Thymus (tissue), 11 donors: ENCODE results near the gene USP53. TPM values are rescaled to one million over a fixed set of nuclear protein-coding genes. Genes with fewer than 3 reads are reported as not detected.
A peak's percentile ranks its signal among the peaks of the same experiment; 100 is the strongest.

Experiments used
- DNase-seq, 9 donors: peaks; one replicate each; pipeline ENCODE4 v3.0.0-alpha.2; 2013; ENCODE audit warnings: low spot score in 9 of 9, low read depth in 6 of 9, missing footprints in 1 of 9
- H3K27ac ChIP-seq, 2 donors: one replicate each; pipeline ENCODE4 v1.5.1; 2013; ENCODE audit warnings: control low read depth in 1 of 2, low read depth in 1 of 2, low read length in 1 of 2, mild to moderate bottlenecking in 1 of 2, moderate library complexity in 1 of 2
- H3K27me3 ChIP-seq, 2 donors: one replicate each; pipeline ENCODE4 v1.5.1; 2013; ENCODE audit warnings: low read length in 1 of 2; ENCODE audit not compliant: control insufficient read depth in 2 of 2, insufficient read depth in 1 of 2
- H3K36me3 ChIP-seq, 2 donors: one replicate each; pipeline ENCODE4 v1.5.1; 2013; ENCODE audit warnings: low read length in 1 of 2, mild to moderate bottlenecking in 1 of 2, moderate library complexity in 1 of 2; ENCODE audit not compliant: control insufficient read depth in 2 of 2, insufficient read depth in 2 of 2
- H3K4me1 ChIP-seq, 2 donors: one replicate each; pipeline ENCODE4 v1.5.1; 2013; ENCODE audit warnings: low read length in 2 of 2; ENCODE audit not compliant: control insufficient read depth in 2 of 2, insufficient read depth in 2 of 2
- H3K4me3 ChIP-seq, 2 donors: one replicate each; pipeline ENCODE4 v1.5.1; 2013; ENCODE audit warnings: low read length in 2 of 2, control low read depth in 1 of 2, mild to moderate bottlenecking in 1 of 2
- H3K9me3 ChIP-seq, 2 donors: one replicate each; pipeline ENCODE4 v1.5.1; 2013; ENCODE audit warnings: low read length in 1 of 2, mild to moderate bottlenecking in 1 of 2; ENCODE audit not compliant: control insufficient read depth in 2 of 2, insufficient read depth in 1 of 2
- WGBS: extraction: QIAGEN DNeasy Blood & Tissue Kit; methylation state at CpG from one replicate; pipeline ENCODE4 v1.1.7; 2013; 5-methylcytosine and 5-hydroxymethylcytosine counted together
- polyA plus RNA-seq: library from polyadenylated mRNA; stranded (reverse); fragments of 200-250 nt; gene quantifications from one replicate; pipeline ENCODE4 v1.2.3, GENCODE V29; 2013
- total RNA-seq: library from RNA; stranded (reverse); fragments of 120-200 nt; gene quantifications from one replicate; pipeline ENCODE4 v1.2.4, GENCODE V29; 2013
- donor health status: healthy.

USP53 gene
- total and polyA plus RNA-seq, 2 donors: 17.3 to 18.5 TPM

DNA sequence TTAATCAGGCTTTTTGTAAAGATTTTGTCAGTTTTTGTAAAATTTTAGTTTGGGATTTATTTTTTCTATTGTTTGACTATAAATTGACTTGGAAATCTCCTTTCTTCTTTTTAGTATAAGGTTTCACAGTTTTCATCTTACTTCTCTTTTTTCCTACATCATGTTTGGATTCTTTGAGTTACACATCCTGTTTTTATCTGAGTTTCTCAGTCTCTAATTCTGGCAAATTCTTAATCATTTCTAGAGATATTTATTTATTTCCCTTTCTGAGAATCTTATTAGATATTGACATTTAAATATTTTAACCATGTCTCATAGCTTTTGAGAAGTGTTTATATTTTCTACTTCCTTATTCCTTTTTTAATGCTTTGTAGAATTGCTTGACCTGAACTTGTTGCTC lies 20.7 kb downstream of the USP53 start:
- peaks cover 0 to 6% of the 10 kb centered on the region in 2 donors for H3K4me1 ChIP-seq
- H3K4me3 ChIP-seq: no peak overlapping the region
- H3K9me3 ChIP-seq: no peaks in the 10 kb centered on the region
- no peak overlapping the region for H3K27ac ChIP-seq
- H3K27me3 ChIP-seq: no peaks in the 10 kb centered on the region
- no peaks in the 10 kb centered on the region for H3K36me3 ChIP-seq
- DNase-seq: no peak

DNA sequence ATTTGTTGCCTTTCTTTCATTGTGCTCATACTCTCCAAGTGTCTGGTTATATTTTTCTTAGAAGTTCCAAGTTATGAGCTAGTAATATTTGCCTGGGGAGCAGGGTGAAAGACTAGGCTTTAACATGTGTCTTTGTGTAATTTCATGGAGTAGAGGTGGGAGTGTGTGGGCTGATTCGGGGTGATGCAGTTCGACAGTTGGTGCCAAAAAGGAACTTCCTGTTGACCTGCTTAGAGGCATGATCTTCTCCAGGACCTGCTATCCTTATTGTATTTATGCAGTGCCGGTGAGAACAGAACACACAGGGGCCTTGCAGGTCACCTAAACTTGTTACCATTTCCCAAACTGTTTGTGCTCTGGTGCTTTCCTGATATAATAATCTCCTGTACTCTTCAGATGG lies 21.2 kb downstream of the USP53 start:
- H3K4me3 ChIP-seq: no peak overlapping the region
- H3K27me3 ChIP-seq: no peaks in the 10 kb centered on the region
- DNase-seq: peak in 4 of 9 donors; percentile 14 to 51 (median 28)
- H3K27ac ChIP-seq: no peak overlapping the region
- no peaks in the 10 kb centered on the region for H3K9me3 ChIP-seq
- H3K36me3 ChIP-seq: no peaks in the 10 kb centered on the region
- H3K4me1 ChIP-seq: peaks cover 0 to 6% of the 10 kb centered on the region in 2 donors
- 32% methylated on average over 3 of the region's 3 CpGs for WGBS

GRCh38 chr4:119237201-119237600 lies 24.7 kb downstream of the USP53 start:
- H3K4me1 ChIP-seq: peaks cover 0 to 6% of the 10 kb centered on the region in 2 donors
- H3K27me3 ChIP-seq: no peaks in the 10 kb centered on the region
- H3K4me3 ChIP-seq: no peak overlapping the region
- no peak for DNase-seq
- H3K9me3 ChIP-seq: no peaks in the 10 kb centered on the region
- H3K36me3 ChIP-seq: no peaks in the 10 kb centered on the region
- no peak overlapping the region for H3K27ac ChIP-seq
- WGBS: 97% methylated on average over 9 of the region's 9 CpGs

DNA sequence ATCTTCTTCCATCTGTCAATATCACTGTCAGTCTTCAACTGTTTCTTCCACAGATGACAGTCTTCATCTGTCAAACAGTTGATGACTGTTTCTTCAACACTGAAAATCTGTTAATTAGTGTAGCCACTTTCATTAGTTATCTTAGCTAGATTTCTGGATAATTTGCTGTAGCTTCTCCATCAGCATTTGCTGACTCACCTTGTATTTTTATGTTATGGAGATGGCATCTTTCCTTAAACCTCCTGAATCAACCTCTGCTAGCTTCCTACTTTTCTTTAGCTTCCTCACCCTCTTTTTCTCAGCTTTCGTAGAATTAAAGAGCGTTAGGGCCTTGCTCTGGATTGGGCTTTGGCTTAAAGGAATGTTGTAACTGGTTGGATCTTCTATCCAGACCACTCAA lies 25.1 kb downstream of the USP53 start:
- DNase-seq: no peak
- WGBS: 97% methylated on average over 2 of the region's 2 CpGs
- no peaks in the 10 kb centered on the region for H3K36me3 ChIP-seq
- no peaks in the 10 kb centered on the region for H3K27me3 ChIP-seq
- H3K4me3 ChIP-seq: no peak overlapping the region
- H3K4me1 ChIP-seq: peaks cover 0 to 6% of the 10 kb centered on the region in 2 donors
- no peaks in the 10 kb centered on the region for H3K9me3 ChIP-seq
- no peak overlapping the region for H3K27ac ChIP-seq

- DNase-seq: no peak
- Histone ChIP-seq H3K4me1 (peaks cover 0 to 6% of the 10 kb centered on the region in 2 donors), H3K9me3 (no peaks in the 10 kb centered on the region), H3K27me3 (no peaks in the 10 kb centered on the region), H3K4me3 (no peak overlapping the region), H3K36me3 (no peaks in the 10 kb centered on the region), H3K27ac (no peak overlapping the region)
- WGBS: 94% methylated on average over 4 of the region's 4 CpGs
These were observed 25.7 kb downstream of the USP53 start for GRCh38 chr4:119238068-119238722.

GRCh38 chr4:119240128-119240527 lies 27.6 kb downstream of the USP53 start:
- no peaks in the 10 kb centered on the region for H3K9me3 ChIP-seq
- H3K36me3 ChIP-seq: no peaks in the 10 kb centered on the region
- no peaks in the 10 kb centered on the region for H3K4me1 ChIP-seq
- no peak overlapping the region for H3K27ac ChIP-seq
- WGBS: 100% methylated on average over 1 of the region's 1 CpG
- no peaks in the 10 kb centered on the region for H3K27me3 ChIP-seq
- no peak for DNase-seq
- no peak overlapping the region for H3K4me3 ChIP-seq

DNA sequence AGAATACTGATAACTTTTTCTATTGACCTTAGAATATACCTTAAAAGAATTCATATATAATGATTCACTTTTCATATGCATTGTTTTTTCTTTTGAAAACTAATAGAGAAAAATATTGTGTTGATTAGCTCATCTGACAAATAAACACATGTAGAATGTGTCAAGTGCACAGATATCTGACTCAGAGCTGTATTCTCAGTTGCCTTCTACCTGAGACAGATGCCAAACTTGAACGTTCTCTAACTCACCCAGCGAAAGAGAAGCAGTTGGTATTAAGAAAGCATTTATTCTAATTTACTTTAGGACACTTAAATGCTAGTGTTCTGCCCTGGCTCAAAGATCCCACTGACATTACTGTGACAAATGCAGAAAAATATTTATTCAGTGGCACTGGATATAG lies 28.1 kb downstream of the USP53 start:
- no peaks in the 10 kb centered on the region for H3K36me3 ChIP-seq

GRCh38 chr4:119242417-119242816 lies 29.9 kb downstream of the USP53 start:
- Histone ChIP-seq H3K27ac (no peak overlapping the region), H3K4me3 (no peak overlapping the region), H3K9me3 (no peaks in the 10 kb centered on the region), H3K27me3 (no peaks in the 10 kb centered on the region), H3K4me1 (no peaks in the 10 kb centered on the region), H3K36me3 (no peaks in the 10 kb centered on the region)
- no peak for DNase-seq
- 99% methylated on average over 1 of the region's 1 CpG for WGBS

More for the DNA sequence above, 28.1 kb downstream of the USP53 start:
- WGBS: 97% methylated on average over 2 of the region's 2 CpGs
- no peak for DNase-seq
- Histone ChIP-seq H3K4me3 (no peak overlapping the region), H3K4me1 (no peaks in the 10 kb centered on the region), H3K27ac (no peak overlapping the region), H3K9me3 (no peaks in the 10 kb centered on the region), H3K27me3 (no peaks in the 10 kb centered on the region)

- no peaks in the 10 kb centered on the region for H3K36me3 ChIP-seq
- 75% methylated on average over 1 of the region's 1 CpG for WGBS
- no peaks in the 10 kb centered on the region for H3K4me1 ChIP-seq
- H3K27ac ChIP-seq: no peak overlapping the region
- no peak overlapping the region for H3K4me3 ChIP-seq
- H3K9me3 ChIP-seq: no peaks in the 10 kb centered on the region
- H3K27me3 ChIP-seq: no peaks in the 10 kb centered on the region
- DNase-seq: no peak
These were observed 31.4 kb downstream of the USP53 start for GRCh38 chr4:119243868-119244267.
